Gastroesophageal sphincter (tissue), 4 donors: ENCODE data around the gene SPRYD3. TPM values are rescaled to one million over a fixed set of nuclear protein-coding genes. Genes with fewer than 3 reads are reported as not detected.

Source experiments
- ATAC-seq: fragments of 150-250 bp; one replicate; pipeline ENCODE4 v1.9.1; 2016; ENCODE audit warnings: mild to moderate bottlenecking, moderate library complexity
- H3K27ac ChIP-seq, 4 donors: fragments of 200-600 bp; sonication (generic) in 3 of 4; 1 replicate in 3 of 4; 2 replicates in 1 of 4; pipeline ENCODE4 v1.5.1; 2016 to 2019
- H3K27me3 ChIP-seq: fragments of 200-600 bp; sonication (generic); one replicate; pipeline ENCODE4 v1.5.1; 2019
- H3K36me3 ChIP-seq, 2 donors: fragments of 200-600 bp; sonication (generic); one replicate each; pipeline ENCODE4 v1.5.1; 2019; ENCODE audit warnings: control low read depth in 1 of 2
- H3K4me1 ChIP-seq, 3 donors: fragments of 200-600 bp; sonication (generic); 1 replicate in 2 of 3; 2 replicates in 1 of 3; pipeline ENCODE4 v1.5.1; 2016 to 2019; ENCODE audit warnings: control low read depth in 2 of 3
- H3K4me3 ChIP-seq, 2 donors: fragments of 200-600 bp; sonication (generic); one replicate each; pipeline ENCODE4 v1.5.1; 2019; ENCODE audit warnings: mild to moderate bottlenecking in 1 of 2, moderate library complexity in 1 of 2
- H3K9me3 ChIP-seq, 3 donors: fragments of 200-600 bp; sonication (generic); one replicate each; pipeline ENCODE4 v1.5.1; 2017 to 2019; ENCODE audit warnings: control low read depth in 2 of 3
- EP300 ChIP-seq: sonication (generic); formaldehyde crosslinking; IDR thresholded peaks from one replicate; pipeline ENCODE4 v1.6.1; 2017; ENCODE audit warnings: antibody characterized with exemption, mild to moderate bottlenecking
- POLR2A ChIP-seq, 2 donors: fragments of 450-650 bp; IDR thresholded peaks; one replicate each; pipeline ENCODE4 v1.6.1; 2017; ENCODE audit warnings: antibody characterized with exemption in 2 of 2, mild to moderate bottlenecking in 2 of 2, moderate library complexity in 1 of 2
- POLR2AphosphoS5 ChIP-seq: sonication (generic); formaldehyde crosslinking; IDR thresholded peaks from one replicate; pipeline ENCODE4 v1.6.1; 2017; ENCODE audit warnings: antibody characterized with exemption
- WGBS, 2 donors: methylation state at CpG; one replicate each; pipeline ENCODE4 v1.1.5; 2018; ENCODE audit warnings: low coverage in 1 of 2; 5-methylcytosine and 5-hydroxymethylcytosine counted together
- total RNA-seq, 4 donors: library from RNA; depleted of rRNA; stranded (reverse); fragments of >200 nt; gene quantifications; one replicate each; pipeline ENCODE4 v1.1.0, GENCODE V29; 2016
- TF ChIP-seq, protein P1 (sequence below), 4 experiments: fragments of 200-600 bp in 2 of 4; fragments of 450-650 bp in 2 of 4; sonication (generic) in 1 of 4; IDR thresholded peaks; one replicate each; pipeline ENCODE4 v1.5.1; 2017 to 2019; ENCODE audit warnings: antibody characterized with exemption in 4 of 4, mild to moderate bottlenecking in 2 of 4, moderate library complexity in 2 of 4

SPRYD3 gene
- total RNA-seq, 4 donors from 2014 or later: 79.1 to 137 (median 110) TPM

DNA sequence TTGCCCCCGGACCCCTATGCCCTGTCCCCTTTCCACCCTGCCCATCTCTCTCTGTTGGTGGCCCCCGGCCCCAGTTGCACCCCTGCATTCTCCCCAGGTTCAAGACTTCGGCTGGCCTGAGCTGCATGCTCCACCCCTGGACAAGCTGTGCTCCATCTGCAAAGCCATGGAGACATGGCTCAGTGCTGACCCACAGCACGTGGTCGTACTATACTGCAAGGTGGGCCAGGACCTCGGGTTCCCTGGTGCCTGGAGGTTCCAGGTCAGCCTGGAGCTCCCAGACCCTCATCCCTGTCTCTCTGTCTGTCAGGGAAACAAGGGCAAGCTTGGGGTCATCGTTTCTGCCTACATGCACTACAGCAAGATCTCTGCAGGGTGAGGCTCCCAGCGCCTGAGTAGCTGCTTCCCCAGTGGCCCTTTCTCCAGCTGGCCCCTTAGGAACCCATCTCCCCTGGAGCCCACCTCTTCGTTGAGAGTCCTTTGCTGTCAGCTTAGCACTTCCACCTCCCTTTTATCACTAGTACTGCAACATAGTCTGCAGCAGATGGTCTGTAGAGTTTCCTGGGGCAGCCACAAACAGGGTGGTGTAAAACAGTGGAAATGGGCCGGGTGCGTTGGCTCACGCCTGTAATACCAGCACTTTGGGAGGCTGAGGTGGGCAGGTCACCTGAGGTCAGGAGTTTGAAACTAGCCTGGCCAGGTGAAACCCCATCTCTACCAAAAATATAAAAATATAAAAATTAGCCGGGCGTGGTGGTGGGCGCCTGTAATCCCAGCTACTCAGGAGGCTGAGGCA, 23.5 kb downstream of the SPRYD3 start:
- TF ChIP-seq EP300 (no peak), POLR2AphosphoS5 (no peak), POLR2A (IDR thresholded peaks at IDR 0.05) (no peak)
- TF ChIP-seq, protein P1, sequence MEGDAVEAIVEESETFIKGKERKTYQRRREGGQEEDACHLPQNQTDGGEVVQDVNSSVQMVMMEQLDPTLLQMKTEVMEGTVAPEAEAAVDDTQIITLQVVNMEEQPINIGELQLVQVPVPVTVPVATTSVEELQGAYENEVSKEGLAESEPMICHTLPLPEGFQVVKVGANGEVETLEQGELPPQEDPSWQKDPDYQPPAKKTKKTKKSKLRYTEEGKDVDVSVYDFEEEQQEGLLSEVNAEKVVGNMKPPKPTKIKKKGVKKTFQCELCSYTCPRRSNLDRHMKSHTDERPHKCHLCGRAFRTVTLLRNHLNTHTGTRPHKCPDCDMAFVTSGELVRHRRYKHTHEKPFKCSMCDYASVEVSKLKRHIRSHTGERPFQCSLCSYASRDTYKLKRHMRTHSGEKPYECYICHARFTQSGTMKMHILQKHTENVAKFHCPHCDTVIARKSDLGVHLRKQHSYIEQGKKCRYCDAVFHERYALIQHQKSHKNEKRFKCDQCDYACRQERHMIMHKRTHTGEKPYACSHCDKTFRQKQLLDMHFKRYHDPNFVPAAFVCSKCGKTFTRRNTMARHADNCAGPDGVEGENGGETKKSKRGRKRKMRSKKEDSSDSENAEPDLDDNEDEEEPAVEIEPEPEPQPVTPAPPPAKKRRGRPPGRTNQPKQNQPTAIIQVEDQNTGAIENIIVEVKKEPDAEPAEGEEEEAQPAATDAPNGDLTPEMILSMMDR (IDR thresholded peaks at IDR 0.05): no peak
- no peak for ATAC-seq
- Histone ChIP-seq H3K9me3 (no peaks in the 10 kb centered on the region), H3K4me3 (no peak overlapping the region), H3K27ac (peak overlapping the region in 3 of 4 donors; percentile 99 to 100 (median 99)), H3K4me1 (peaks cover 0 to 96% (median 44%) of the 10 kb centered on the region in 3 donors), H3K27me3 (no peaks in the 10 kb centered on the region), H3K36me3 (peaks cover 0 to 74% of the 10 kb centered on the region in 2 donors)
- 84 to 89% methylated on average over 5 to 7 of the region's 15 CpGs for whole genome bisulfite sequencing, 2 donors

DNA sequence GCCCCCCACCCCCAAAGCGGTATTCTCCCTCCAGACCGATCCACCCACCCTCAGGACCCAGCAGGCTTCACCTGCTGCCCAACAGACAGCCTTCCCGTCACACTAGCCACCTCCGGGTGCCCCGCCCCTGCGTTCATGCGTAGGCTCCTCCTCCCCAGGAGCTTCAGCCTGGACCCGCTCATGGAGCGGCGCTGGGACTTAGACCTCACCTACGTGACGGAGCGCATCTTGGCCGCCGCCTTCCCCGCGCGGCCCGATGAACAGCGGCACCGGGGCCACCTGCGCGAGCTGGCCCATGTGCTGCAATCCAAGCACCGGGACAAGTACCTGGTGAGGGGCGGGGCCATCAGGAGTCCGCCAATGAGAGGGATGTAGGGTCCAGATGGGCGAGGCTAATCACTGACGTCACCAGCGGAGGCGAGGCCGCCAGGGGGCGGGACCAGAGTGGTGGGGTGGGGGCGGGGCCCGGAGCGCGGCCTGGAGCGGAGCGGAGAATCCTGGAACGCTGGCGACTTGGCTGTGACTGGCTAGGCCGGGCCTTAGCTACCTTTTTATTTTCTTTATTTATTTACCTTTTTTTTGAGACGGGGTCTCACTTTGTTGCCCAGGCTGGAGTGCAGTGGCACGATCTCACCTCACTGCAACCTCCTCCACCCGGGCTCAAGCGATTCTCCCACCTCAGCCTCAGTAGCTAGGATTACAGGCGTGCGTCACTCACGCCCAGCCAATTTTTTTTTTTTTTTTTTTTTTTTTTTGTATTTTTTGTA, 24.9 kb downstream of the SPRYD3 start:
- 0 to 29% methylated on average over 7 to 16 of the region's 48 CpGs for WGBS, 2 donors
- Histone ChIP-seq H3K4me3 (peak overlapping the region; percentile 41 to 85), H3K36me3 (peaks cover 0 to 60% of the 10 kb centered on the region in 2 donors), H3K27me3 (no peaks in the 10 kb centered on the region), H3K4me1 (peaks cover 0 to 96% (median 46%) of the 10 kb centered on the region in 3 donors), H3K27ac (peak overlapping the region; percentile 90 to 100 (median 99)), H3K9me3 (no peaks in the 10 kb centered on the region)
- no peak for TF ChIP-seq EP300
- TF ChIP-seq, protein P1 (IDR thresholded peaks at IDR 0.05): peak in 1 of 4 experiments; percentile 7
- peak; percentile 64 for TF ChIP-seq POLR2AphosphoS5
- TF ChIP-seq POLR2A (IDR thresholded peaks at IDR 0.05): peak; percentile 43 to 76
- ATAC-seq: peak; percentile 73

DNA sequence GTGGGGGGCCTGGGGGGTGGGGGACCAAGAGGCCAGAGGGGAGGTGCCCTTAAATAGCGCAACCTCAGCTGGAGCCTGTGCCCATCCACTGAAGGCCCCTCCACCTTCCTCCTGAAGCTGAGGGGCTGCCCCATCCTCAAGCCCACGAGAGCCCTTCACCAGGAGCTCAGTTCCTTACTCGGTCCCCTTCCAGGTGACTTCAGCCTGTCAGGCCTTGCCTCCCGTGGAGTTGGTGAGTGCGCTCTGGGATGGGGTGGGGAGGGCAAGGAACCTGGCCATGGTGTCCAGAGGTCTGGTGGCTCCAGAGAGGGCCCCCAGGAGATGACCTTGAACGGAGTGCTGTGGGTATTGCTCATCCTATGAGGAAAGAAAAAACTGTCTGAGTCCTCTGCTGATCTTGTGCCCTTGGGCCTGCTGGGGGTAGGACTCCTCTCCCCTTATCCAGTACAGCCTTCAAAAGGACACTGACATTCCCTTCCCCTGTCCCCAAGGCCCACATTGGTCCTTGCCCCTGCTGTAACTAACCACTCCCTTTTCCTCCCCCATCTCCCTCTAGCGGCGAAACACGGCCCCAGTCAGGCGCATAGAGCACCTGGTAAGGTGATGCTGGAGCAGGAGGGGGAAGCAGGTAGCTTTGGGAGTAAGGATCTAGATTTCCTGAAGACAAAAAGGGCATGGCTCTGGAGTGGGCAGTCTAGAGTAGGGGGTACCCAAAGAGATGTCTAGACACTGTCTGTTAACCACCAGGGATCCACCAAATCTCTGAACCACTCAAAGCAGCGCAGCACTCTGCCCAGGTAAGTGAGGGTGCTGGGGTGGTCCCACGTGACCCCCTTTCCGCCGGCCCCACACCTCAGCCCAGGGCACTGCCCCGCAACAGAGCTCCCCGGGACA, 25.7 kb downstream of the SPRYD3 start:
- no peak for ATAC-seq
- H3K36me3 ChIP-seq: peaks cover 0 to 52% of the 10 kb centered on the region in 2 donors
- H3K4me1 ChIP-seq: peaks cover 0 to 96% (median 54%) of the 10 kb centered on the region in 3 donors

More for the DNA sequence above, 25.7 kb downstream of the SPRYD3 start:
- peak overlapping the region; percentile 90 to 100 (median 99) for H3K27ac ChIP-seq
- 11 to 80% methylated on average over 2 to 7 of the region's 16 CpGs for WGBS, 2 donors
- H3K4me3 ChIP-seq: peak overlapping the region; percentile 41 to 85
- no peaks in the 10 kb centered on the region for H3K9me3 ChIP-seq
- no peaks in the 10 kb centered on the region for H3K27me3 ChIP-seq
- TF ChIP-seq POLR2AphosphoS5 (no peak), POLR2A (IDR thresholded peaks at IDR 0.05) (no peak), EP300 (no peak)
- TF ChIP-seq, protein P1 (IDR thresholded peaks at IDR 0.05): peak in 3 of 4 experiments; percentile 69 to 81 (median 77)
